NCI-H1930 (cell line): ENCODE data around the gene ZFPL1.

Experiments used
- DNase-seq, 2 experiments: peaks; one replicate each; lab custom pipeline; 2025; lab: John Stamatoyannopoulos, UW

Gene ZFPL1

GRCh38 chr11:65059959-65060824 is 23.8 kb upstream of the ZFPL1 start:
- no peak for DNase-seq

- peak in 1 of 2 experiments; percentile 16 for DNase-seq
These were observed 23.1 kb upstream of the ZFPL1 start for GRCh38 chr11:65060913-65061408.

GRCh38 chr11:65063532-65063931 is 20.5 kb upstream of the ZFPL1 start:
- no peak for DNase-seq

- no peak for DNase-seq
These were observed 19.2 kb upstream of the ZFPL1 start for GRCh38 chr11:65064847-65065240.

GRCh38 chr11:65065851-65066250 is 18.2 kb upstream of the ZFPL1 start:
- DNase-seq = no peak

- no peak for DNase-seq
These were observed 17.7 kb upstream of the ZFPL1 start for GRCh38 chr11:65066315-65066714.

GRCh38 chr11:65066805-65067291 is 17.2 kb upstream of the ZFPL1 start:
- DNase-seq = no peak

- no peak for DNase-seq
These were observed 16.6 kb upstream of the ZFPL1 start for GRCh38 chr11:65067446-65067845.

- DNase-seq = no peak
These were observed 14.8 kb upstream of the ZFPL1 start for GRCh38 chr11:65069217-65069616.

GRCh38 chr11:65071907-65072630 is 12.0 kb upstream of the ZFPL1 start:
- DNase-seq = no peak

- no peak for DNase-seq
These were observed 11.4 kb upstream of the ZFPL1 start for GRCh38 chr11:65072631-65072966.

- DNase-seq = peak in 1 of 2 experiments; percentile 29
These were observed 6.6 kb upstream of the ZFPL1 start for GRCh38 chr11:65077451-65077850.

- no peak for DNase-seq
These were observed 5.9 kb upstream of the ZFPL1 start for GRCh38 chr11:65078151-65078550.

GRCh38 chr11:65078786-65079342 is 5.2 kb upstream of the ZFPL1 start:
- no peak for DNase-seq

GRCh38 chr11:65083134-65083833 is 738 bp upstream of the ZFPL1 start:
- no peak for DNase-seq

GRCh38 chr11:65084598-65085375 is 765 bp downstream of the ZFPL1 start:
- no peak for DNase-seq

- no peak for DNase-seq
These were observed 1.4 kb downstream of the ZFPL1 start for GRCh38 chr11:65085446-65085845.

GRCh38 chr11:65086809-65087208 is 2.8 kb downstream of the ZFPL1 start:
- DNase-seq = no peak

GRCh38 chr11:65087216-65087615 is 3.2 kb downstream of the ZFPL1 start:
- no peak for DNase-seq

- DNase-seq = no peak
These were observed 3.8 kb downstream of the ZFPL1 start for GRCh38 chr11:65087827-65088226.

- DNase-seq = no peak
These were observed 5.6 kb downstream of the ZFPL1 start for GRCh38 chr11:65089621-65090020.
